Stimulated activated CD4-positive, alpha-beta T cell treated with anti-CD3 and anti-CD28 coated beads, TNF-alpha, amount 100 ng/mL, for 1 hour (primary cell): ENCODE data around the gene THAP5.
A peak's percentile ranks its signal among the peaks of the same experiment; 100 is the strongest.

Experiments used
- DNase-seq, 3 donors: peaks; one replicate each; pipeline ENCODE4 v3.0.0-alpha.2; 2020; ENCODE audit warnings: low read depth in 3 of 3, low spot score in 1 of 3

Gene THAP5

GRCh38 chr7:108569381-108570145 is at the start of gene THAP5, which contains the start of gene DNAJB9:
Gene THAP5 (minus strand): TSS chr7:108569706. CDS start chr7:108569569, 137 bp downstream.
Gene DNAJB9 (plus strand): TSS chr7:108569874. CDS start chr7:108571727, 1,853 bp downstream.
- DNase-seq: peak; percentile 92 to 98 (median 96)

DNA sequence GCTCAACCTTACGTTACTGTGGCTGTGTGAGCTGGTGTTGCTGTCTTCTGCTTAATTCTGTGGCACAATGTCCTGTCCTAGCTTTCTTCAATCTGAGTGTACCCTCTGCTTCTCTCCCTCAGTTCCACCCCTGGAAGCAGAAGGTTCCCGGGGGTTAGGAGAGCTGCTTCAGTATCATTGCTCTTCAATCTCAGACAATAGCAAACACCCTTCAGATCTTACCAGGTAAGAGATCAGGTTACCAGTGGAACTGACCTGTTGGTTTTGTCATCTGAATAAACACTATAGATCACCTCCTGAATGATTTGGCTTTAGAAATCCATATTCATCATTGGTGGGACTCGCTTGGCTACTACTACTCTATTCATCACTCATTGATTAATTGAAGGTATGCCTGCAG is 48.5 kb upstream of the THAP5 start:
- no peak for DNase-seq

DNA sequence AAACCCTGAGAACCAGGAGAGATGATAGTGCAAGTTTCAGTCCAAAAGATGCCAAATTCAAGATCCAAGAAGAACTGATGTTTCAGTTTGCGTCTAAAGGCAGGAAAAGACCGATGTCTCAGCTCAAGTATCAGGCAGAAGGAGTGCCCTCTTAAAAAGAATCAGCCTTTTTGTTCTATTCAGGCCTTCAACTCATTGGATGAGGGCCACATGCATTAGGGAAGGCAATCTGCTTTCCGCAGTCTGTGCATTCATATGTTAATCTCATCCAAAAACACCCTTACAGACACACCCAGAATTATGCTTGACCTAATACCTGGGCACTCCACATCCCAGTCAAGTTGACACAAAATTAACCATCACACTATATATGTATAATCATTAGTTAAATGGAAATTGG is 45.4 kb upstream of the THAP5 start:
- DNase-seq: no peak

DNA sequence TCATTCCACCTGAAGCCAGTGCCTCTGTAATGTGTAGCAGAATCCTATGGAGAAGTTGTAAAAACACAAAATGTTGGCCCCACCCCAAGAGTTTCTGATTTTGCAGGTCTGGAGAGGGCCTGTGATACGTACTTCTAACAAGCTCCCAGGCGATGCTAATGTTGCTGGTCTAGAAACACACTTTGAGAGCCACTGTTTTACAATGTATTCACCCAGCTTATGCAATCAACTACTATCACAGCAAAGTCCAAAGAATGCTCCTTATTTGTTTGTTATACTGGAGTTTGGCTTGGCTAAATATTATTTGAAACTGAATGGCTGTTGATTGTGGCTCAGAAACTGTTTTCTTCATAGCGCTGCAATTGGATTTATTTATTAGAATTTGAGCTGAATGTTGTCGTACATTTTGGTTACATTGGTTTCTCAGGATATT is 44.5 kb upstream of the THAP5 start:
- DNase-seq: no peak

DNA sequence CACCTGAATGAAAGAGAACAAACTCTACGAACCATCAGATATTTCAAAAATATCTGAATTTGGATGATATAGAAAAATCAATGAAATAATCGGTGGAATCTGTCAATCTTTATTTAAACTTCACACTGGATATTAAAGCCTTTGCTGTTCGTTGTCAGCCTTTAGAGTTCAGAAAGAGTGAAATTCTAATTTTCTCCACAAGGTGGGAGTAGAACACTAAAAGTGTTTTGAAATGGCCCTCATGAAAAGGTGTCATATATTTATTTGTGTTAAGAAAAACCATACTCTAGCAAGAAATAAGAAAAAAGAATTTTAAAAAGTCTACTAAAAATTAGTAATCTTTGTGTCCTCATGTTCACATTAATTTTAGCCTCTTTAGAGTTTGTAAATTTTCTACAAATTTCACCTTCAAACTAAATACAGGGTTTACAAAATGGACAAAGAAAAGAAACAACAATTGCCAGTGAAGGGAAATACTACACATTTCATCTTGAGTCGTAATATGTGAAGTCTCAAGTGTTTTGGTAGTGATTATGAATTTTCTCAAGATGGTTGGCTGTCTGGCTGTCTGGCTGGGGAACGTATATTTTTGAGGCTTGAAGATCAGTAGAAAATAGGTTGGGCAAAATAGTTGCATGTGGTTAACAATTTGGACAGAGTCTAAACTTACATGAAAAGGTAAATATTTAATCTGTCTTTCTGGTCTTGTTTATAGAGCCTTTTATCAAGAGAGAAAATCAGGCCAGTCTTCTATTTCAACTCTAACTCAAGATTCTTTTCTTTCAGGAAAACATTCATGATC is 43.8 kb upstream of the THAP5 start:
- no peak for DNase-seq

- DNase-seq: no peak
These were observed 41.8 kb upstream of the THAP5 start for GRCh38 chr7:108611268-108611667.

- DNase-seq: no peak
These were observed 40.1 kb upstream of the THAP5 start for GRCh38 chr7:108609643-108610042.

GRCh38 chr7:108605559-108606201 is 36.2 kb upstream of the THAP5 start:
- no peak for DNase-seq

GRCh38 chr7:108604307-108605077 is 35.0 kb upstream of the THAP5 start:
- no peak for DNase-seq

DNA sequence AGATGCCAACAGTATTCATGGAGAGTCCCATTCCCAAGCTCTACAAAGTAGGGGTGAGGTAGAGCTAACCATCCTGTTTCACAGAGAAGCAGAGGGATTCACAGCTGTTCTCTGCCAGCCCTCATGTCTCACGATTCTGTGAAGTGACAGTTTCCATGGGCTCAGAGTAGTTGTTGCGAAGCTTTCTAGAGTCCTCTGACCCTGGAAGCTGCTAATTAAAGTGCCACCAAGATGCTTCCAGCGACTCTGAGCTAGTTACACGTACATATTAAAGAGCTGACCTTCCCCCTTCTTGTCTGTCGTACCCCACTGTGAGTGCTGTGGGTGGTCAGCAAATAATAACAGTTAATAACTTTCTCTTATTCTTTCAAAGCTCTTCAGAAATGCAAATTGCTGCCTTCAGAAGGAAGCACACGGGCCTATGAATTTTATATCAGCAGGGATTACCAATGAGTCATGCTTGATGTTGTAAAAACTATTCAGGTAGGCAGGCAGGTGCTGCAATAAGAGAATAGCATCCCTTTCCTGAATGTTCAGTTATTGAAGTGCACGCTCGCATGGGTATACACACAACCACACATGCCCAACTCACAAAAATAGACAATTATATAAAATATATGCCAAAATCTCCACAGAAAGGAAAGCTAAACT is 34.3 kb upstream of the THAP5 start:
- no peak for DNase-seq

DNA sequence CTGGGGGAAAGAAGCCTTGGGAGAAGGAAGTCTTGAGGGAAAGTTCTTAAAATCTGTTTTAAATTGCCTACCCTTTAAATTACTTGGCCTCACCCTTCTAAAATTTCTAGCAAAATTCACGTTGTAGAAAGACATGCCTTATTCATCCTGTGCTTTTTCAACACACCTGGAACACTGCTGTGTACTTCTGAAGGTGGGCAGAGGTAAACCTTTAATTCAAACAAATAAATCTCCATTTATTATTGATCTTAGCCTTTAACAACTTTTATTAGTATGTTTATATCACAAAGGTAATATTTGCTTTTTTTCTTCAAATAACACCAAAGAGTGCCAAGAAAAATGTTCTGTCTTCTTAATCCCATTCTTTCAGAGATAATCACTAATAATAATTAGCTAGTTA is 30.9 kb upstream of the THAP5 start:
- no peak for DNase-seq

DNA sequence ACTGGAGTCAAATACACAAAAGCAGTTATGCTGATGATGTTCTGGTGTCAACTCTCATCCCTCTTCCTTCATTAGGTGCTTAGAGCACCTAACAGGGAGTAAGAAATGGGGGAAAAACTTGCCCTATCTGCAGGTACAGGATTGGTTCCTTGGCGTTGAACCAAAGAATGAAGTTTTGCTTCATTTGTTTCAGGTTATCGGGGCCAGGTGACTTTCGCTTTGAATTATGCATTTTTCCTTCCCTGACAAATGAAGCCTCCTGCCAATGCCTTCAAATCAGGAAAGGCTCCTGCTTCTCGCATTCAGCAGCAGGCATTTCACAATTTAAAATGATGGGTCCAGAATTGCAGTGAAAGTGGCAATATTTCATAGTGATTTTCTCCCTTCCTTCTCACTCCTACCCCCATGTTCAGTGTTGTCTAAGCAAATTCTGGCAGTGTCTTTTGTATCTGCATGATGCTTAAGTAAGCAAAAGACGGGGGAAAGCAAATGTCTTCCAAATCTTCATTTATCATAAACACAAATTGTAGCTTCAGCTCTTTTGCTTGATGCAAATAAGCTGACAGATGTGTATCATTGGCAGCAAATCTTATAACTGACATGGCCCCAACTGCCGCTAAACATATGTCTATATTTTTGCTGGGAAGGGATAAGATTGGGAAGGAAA is 29.5 kb upstream of the THAP5 start:
- DNase-seq: no peak

DNA sequence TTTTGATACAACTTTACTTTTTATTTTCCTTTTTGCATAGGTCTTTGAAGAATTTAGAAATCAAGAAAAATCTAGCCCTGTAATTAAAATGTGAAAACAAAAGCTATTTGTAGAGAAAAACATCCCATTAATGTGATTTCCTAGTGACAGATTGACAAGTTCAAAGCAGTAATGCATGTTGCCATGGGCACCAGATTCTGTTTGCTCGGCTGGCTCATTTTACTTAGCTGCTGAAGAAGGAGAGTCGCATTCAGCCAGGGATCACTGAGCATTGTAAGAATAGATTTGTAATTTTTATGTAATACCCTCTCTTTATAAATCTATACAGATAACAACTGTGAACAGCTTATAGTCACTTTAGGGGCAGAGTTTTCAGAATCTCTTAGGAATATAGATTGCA is 28.6 kb upstream of the THAP5 start:
- DNase-seq: no peak

DNA sequence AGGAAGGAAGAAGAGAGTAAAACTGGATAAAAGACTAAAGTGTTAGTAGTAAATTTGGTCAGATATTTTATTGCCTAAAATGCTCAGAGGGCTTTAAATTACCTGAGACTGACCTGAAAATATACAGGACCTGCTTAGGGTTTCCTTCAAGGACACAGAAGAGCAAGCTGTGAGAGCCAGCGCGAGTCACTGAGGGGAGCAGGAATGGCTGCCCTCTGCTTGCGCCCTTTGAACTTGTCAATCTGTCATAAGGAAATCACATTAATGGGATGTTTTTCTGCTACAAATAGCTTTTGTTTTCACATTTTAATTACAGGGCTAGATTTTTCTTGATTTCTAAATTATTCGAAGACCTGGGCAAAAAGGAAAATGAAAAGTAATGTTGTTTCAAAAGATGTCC is 27.1 kb upstream of the THAP5 start:
- DNase-seq: no peak

- DNase-seq: no peak
These were observed 23.2 kb upstream of the THAP5 start for GRCh38 chr7:108592646-108593201.

- DNase-seq: no peak
These were observed 21.1 kb upstream of the THAP5 start for GRCh38 chr7:108590606-108591005.

DNA sequence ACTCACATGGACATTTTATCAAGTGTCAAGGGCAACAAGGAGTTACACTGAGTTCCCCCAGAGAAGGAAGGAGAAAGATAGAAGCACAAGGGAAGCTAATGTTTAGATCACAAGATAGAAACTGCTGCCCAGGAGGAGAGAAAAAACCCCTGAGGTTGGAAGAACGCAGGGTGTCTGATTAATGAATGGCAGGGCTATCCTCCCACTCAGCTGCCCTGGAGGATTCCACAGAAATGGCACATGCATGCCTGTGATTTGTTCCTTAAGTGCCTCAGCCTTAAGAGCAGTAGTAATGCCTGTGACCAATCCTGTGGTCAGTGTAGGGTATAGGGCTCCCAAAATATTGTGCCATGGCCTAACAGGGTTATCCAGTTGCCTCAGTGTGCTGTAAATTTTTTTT is 20.4 kb upstream of the THAP5 start:
- no peak for DNase-seq

DNA sequence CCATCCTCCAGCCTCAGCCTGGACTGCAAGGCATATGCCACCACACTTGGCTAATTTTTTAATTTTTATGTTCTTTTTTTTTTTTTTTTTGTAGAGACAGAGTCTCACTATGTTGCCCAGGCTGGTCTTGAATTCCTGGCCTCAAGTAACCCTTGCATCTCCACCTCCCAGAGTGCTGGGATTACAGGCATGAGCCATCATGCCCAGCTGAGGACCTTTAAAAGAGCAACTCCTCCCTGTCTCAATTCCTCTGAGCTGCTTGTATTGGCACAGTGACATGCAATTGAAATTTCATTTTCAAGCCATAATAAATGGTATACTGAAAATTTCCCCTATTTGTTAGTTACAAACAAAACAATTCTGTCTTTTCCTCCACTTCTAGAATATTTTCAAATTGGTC is 19.7 kb upstream of the THAP5 start:
- no peak for DNase-seq

DNA sequence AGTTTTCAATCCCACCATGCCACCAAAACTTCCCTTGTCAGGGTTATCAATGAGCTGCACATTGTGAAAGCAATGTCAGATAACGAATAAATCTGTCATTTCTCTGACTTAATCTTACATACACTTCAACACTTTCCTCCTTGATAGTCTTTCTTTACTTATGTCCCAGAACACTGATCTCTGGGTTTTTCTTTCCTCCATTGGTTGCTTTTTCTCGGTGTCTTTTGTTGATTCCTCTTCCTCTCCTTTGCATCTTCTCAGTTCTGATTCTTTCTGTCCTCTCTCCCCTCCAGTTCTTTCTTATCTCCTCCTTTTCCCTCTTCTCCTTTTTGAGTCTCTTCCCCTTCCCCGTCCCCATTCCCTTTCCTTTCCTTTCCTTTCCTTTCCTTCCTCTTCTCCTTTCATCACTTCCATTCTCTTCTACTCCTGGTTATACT is 16.8 kb upstream of the THAP5 start:
- DNase-seq: no peak

- DNase-seq: no peak
These were observed 16.3 kb upstream of the THAP5 start for GRCh38 chr7:108585843-108586242.
